HG02885 (cell line): Measurements from ENCODE around the gene CCDC87.
A peak's percentile ranks its signal among the peaks of the same experiment; 100 is the strongest.
"Not testable (repeated sequence)": the region's sequence is repeated elsewhere in the genome, so short reads cannot be mapped to it uniquely, and the experiment has no call there.

Source experiments
- ATAC-seq: cut with Tn5 transposase; IDR thresholded peaks from one replicate; pipeline ENCODE4 v1.9.1; 2021; ENCODE audit warnings: mild to moderate bottlenecking; ENCODE audit not compliant: unreplicated experiment, poor library complexity

Gene CCDC87

GRCh38 chr11:66559142-66559865 is 33.6 kb downstream of the CCDC87 start:
- ATAC-seq: no peak

GRCh38 chr11:66557733-66558326 is 35.0 kb downstream of the CCDC87 start:
- no peak for ATAC-seq

- ATAC-seq: no peak
Measured at GRCh38 chr11:66556086-66556485, 36.8 kb downstream of the CCDC87 start.

GRCh38 chr11:66555416-66555815 is 37.4 kb downstream of the CCDC87 start:
- no peak for ATAC-seq

- no peak for ATAC-seq
Measured at GRCh38 chr11:66554602-66555001, 38.3 kb downstream of the CCDC87 start.

- no peak for ATAC-seq
Measured at GRCh38 chr11:66550887-66551286, 42.0 kb downstream of the CCDC87 start.

GRCh38 chr11:66549696-66550095 is 43.2 kb downstream of the CCDC87 start:
- ATAC-seq: no peak

GRCh38 chr11:66548774-66549630 is 43.9 kb downstream of the CCDC87 start:
- no peak for ATAC-seq

GRCh38 chr11:66548041-66548440 is 44.8 kb downstream of the CCDC87 start:
- no peak for ATAC-seq

- no peak for ATAC-seq
Measured at GRCh38 chr11:66547662-66548009, 45.2 kb downstream of the CCDC87 start.

- no peak for ATAC-seq
Measured at GRCh38 chr11:66546966-66547661, 45.7 kb downstream of the CCDC87 start.

- ATAC-seq: no peak
Measured at GRCh38 chr11:66546368-66546965, 46.4 kb downstream of the CCDC87 start, which contains the start of gene ACTN3. TSS of gene ACTN3 (plus strand) at chr11:66546903. CDS start at chr11:66546938, 35 bp downstream.

GRCh38 chr11:66545701-66546367 is 47.0 kb downstream of the CCDC87 start, which contains the start of gene ZDHHC24:
TSS of gene ZDHHC24 (minus strand) at chr11:66546048. CDS start at chr11:66546003, 45 bp downstream.
- ATAC-seq: peak; percentile 85

- not testable (repeated sequence) for ATAC-seq
Measured at GRCh38 chr11:66544952-66545351, 47.9 kb downstream of the CCDC87 start.

- ATAC-seq: no peak
Measured at GRCh38 chr11:66543263-66544107, 49.4 kb downstream of the CCDC87 start.

- no peak for ATAC-seq
Measured at GRCh38 chr11:66542362-66542761, 50.5 kb downstream of the CCDC87 start.

GRCh38 chr11:66541892-66542291 is 51.0 kb downstream of the CCDC87 start:
- no peak for ATAC-seq

- not testable (repeated sequence) for ATAC-seq
Measured at GRCh38 chr11:66540598-66540997, 52.3 kb downstream of the CCDC87 start.
